ENCODE data around the gene TOPBP1.

TOPBP1 gene

GRCh38 chr3:133629146-133629545 lies 32.6 kb downstream of the TOPBP1 start:
- TF ChIP-seq GABPA (IDR thresholded peaks at IDR 0.05; ENCODE audit: low read depth) = no peak
- no peak for TF ChIP-seq SPI1 (IDR thresholded peaks at IDR 0.05; ENCODE audit: borderline replicate concordance, low read depth)
- TF ChIP-seq CTCF (IDR thresholded peaks at IDR 0.05; ENCODE audit: insufficient read depth, low read length) = no peak
- no peak for TF ChIP-seq REST (IDR thresholded peaks at IDR 0.05; ENCODE audit: insufficient replicate concordance, low read depth)
- TF ChIP-seq POLR2AphosphoS5 (IDR thresholded peaks at IDR 0.05; ENCODE audit: low read depth) = no peak
- Histone ChIP-seq H3K4me3 (replicated peaks; ENCODE audit: insufficient read depth, low read length) (no peak overlapping the region), H3K27me3 (ENCODE audit: insufficient read depth, poor library complexity, severe bottlenecking) (no peaks in the 10 kb centered on the region), H3K27ac (replicated peaks) (no peak overlapping the region)
- DNase-seq (ENCODE audit: low read depth in 1 of 2, low spot score in 1 of 2) = no peak

GRCh38 chr3:133627789-133628188 lies 34.0 kb downstream of the TOPBP1 start:
- DNase-seq (ENCODE audit: low read depth in 1 of 2, low spot score in 1 of 2) = no peak
- no peak for TF ChIP-seq SPI1 (IDR thresholded peaks at IDR 0.05; ENCODE audit: borderline replicate concordance, low read depth)
- no peak for TF ChIP-seq POLR2AphosphoS5 (IDR thresholded peaks at IDR 0.05; ENCODE audit: low read depth)
- no peak for TF ChIP-seq GABPA (IDR thresholded peaks at IDR 0.05; ENCODE audit: low read depth)
- TF ChIP-seq CTCF (IDR thresholded peaks at IDR 0.05; ENCODE audit: insufficient read depth, low read length) = no peak
- TF ChIP-seq REST (IDR thresholded peaks at IDR 0.05; ENCODE audit: insufficient replicate concordance, low read depth) = no peak
- Histone ChIP-seq H3K4me3 (replicated peaks; ENCODE audit: insufficient read depth, low read length) (no peak overlapping the region), H3K27ac (replicated peaks) (no peak overlapping the region), H3K27me3 (ENCODE audit: insufficient read depth, poor library complexity, severe bottlenecking) (no peaks in the 10 kb centered on the region)

- no peak overlapping the region for H3K27ac ChIP-seq (replicated peaks)
- DNase-seq (ENCODE audit: low read depth in 1 of 2, low spot score in 1 of 2) = no peak
- TF ChIP-seq GABPA (IDR thresholded peaks at IDR 0.05; ENCODE audit: low read depth) (no peak), POLR2AphosphoS5 (IDR thresholded peaks at IDR 0.05; ENCODE audit: low read depth) (no peak)
These were observed 41.5 kb downstream of the TOPBP1 start for GRCh38 chr3:133620066-133620784.

GRCh38 chr3:133611534-133611933 lies 50.2 kb downstream of the TOPBP1 start:
- no peak for DNase-seq (ENCODE audit: low read depth in 1 of 2, low spot score in 1 of 2)
- Histone ChIP-seq H3K4me3 (replicated peaks; ENCODE audit: insufficient read depth, low read length) (no peak overlapping the region), H3K27me3 (ENCODE audit: insufficient read depth, poor library complexity, severe bottlenecking) (no peaks in the 10 kb centered on the region), H3K27ac (replicated peaks) (no peak overlapping the region)
- TF ChIP-seq CTCF (IDR thresholded peaks at IDR 0.05; ENCODE audit: insufficient read depth, low read length) (no peak), REST (IDR thresholded peaks at IDR 0.05; ENCODE audit: insufficient replicate concordance, low read depth) (no peak), SPI1 (IDR thresholded peaks at IDR 0.05; ENCODE audit: borderline replicate concordance, low read depth) (no peak), GABPA (IDR thresholded peaks at IDR 0.05; ENCODE audit: low read depth) (no peak), POLR2AphosphoS5 (IDR thresholded peaks at IDR 0.05; ENCODE audit: low read depth) (no peak)

More at GRCh38 chr3:133620066-133620784, 41.5 kb downstream of the TOPBP1 start:
- Histone ChIP-seq H3K27me3 (ENCODE audit: insufficient read depth, poor library complexity, severe bottlenecking) (no peaks in the 10 kb centered on the region), H3K4me3 (replicated peaks; ENCODE audit: insufficient read depth, low read length) (no peak overlapping the region)
